Activated naive CD4-positive, alpha-beta T cell treated with anti-CD3 and anti-CD28 coated beads, Interleukin-2, amount 10 ng/mL, durations not matched to agents 5 hours and 36 hours (primary cell): ENCODE measurements around the gene LRTM2. TPM values are rescaled to one million over a fixed set of nuclear protein-coding genes. Genes with fewer than 3 reads are reported as not detected.

Experiments used
- total RNA-seq, 2 experiments: library from RNA; stranded (reverse); gene quantifications; one replicate each; pipeline ENCODE4 v1.2.3, GENCODE V29; 2021

The LRTM2 gene
- not detected for total RNA-seq

GRCh38 chr12:1820191-1820895 lies at the start of gene LRTM2:
Gene LRTM2 (plus strand): TSS chr12:1820565. CDS start chr12:1828149, 7,584 bp downstream.

Other genes starting within 250 kb of the LRTM2 start
- gene FBXL14, start 226.0 kb upstream of the LRTM2 start, total RNA-seq = 10 to 100 TPM; 26.3 to 26.6 TPM
- gene WNT5B, start 191.3 kb upstream of the LRTM2 start, total RNA-seq = under 1 TPM in 1 of 2 experiments, not detected in 1; 0.10 TPM
- gene ADIPOR2, start 129.5 kb upstream of the LRTM2 start, total RNA-seq = 10 to 100 TPM; 50.1 to 53.9 TPM
- 10 to 100 TPM; 11.3 to 11.5 TPM for gene CACNA2D4, start 98.1 kb downstream of the LRTM2 start, total RNA-seq
- 10 to 100 TPM; 13.7 to 14.5 TPM for gene DCP1B, start 183.9 kb downstream of the LRTM2 start, total RNA-seq
- under 1 TPM; 0.22 to 0.28 TPM for gene CACNA1C, start 232.4 kb downstream of the LRTM2 start, total RNA-seq